Stimulated activated CD4-positive, alpha-beta T cell treated with anti-CD3 and anti-CD28 coated beads, TNF-alpha, amount 100 ng/mL, for 24 hours (primary cell): ENCODE data around the gene SYNE1.

Experiments
- DNase-seq, 3 experiments: peaks; one replicate each; pipeline ENCODE4 v3.0.0-alpha.2; 2020; ENCODE audit warnings: low read depth in 3 of 3

SYNE1 gene

GRCh38 chr6:152314483-152314832, 322.7 kb downstream of the SYNE1 start:
- no peak for DNase-seq

GRCh38 chr6:152313542-152314482, 323.4 kb downstream of the SYNE1 start:
- DNase-seq, result no peak

GRCh38 chr6:152312434-152312833, 324.7 kb downstream of the SYNE1 start:
- DNase-seq, result no peak

GRCh38 chr6:152310371-152310954, 326.7 kb downstream of the SYNE1 start:
- no peak for DNase-seq

GRCh38 chr6:152309648-152310047, 327.5 kb downstream of the SYNE1 start:
- peak; percentile 24 to 64 (median 38) for DNase-seq

GRCh38 chr6:152309006-152309405, 328.2 kb downstream of the SYNE1 start:
- DNase-seq, result no peak

GRCh38 chr6:152308306-152308705, 328.9 kb downstream of the SYNE1 start:
- DNase-seq, result no peak

- DNase-seq, result no peak
Measured at GRCh38 chr6:152305672-152306071, 331.5 kb downstream of the SYNE1 start.

- DNase-seq, result peak; percentile 75 to 89 (median 77)
Measured at GRCh38 chr6:152301765-152302568, 335.2 kb downstream of the SYNE1 start.

GRCh38 chr6:152301021-152301764, 336.0 kb downstream of the SYNE1 start:
- no peak for DNase-seq

GRCh38 chr6:152300517-152300916, 336.6 kb downstream of the SYNE1 start:
- no peak for DNase-seq

- no peak for DNase-seq
Measured at GRCh38 chr6:152298848-152299735, 338.1 kb downstream of the SYNE1 start.

GRCh38 chr6:152298055-152298647, 339.0 kb downstream of the SYNE1 start:
- DNase-seq, result no peak

GRCh38 chr6:152296648-152297376, 340.4 kb downstream of the SYNE1 start:
- DNase-seq, result no peak

- no peak for DNase-seq
Measured at GRCh38 chr6:152295920-152296319, 341.2 kb downstream of the SYNE1 start.

GRCh38 chr6:152295346-152295745, 341.8 kb downstream of the SYNE1 start:
- DNase-seq, result no peak

- no peak for DNase-seq
Measured at GRCh38 chr6:152293404-152293803, 343.8 kb downstream of the SYNE1 start.

- no peak for DNase-seq
Measured at GRCh38 chr6:152292555-152292954, 344.6 kb downstream of the SYNE1 start.

- DNase-seq, result no peak
Measured at GRCh38 chr6:152290693-152291092, 346.5 kb downstream of the SYNE1 start.
